H1 (cell line): Measurements from ENCODE around the gene PLCB1. TPM values are rescaled to one million over a fixed set of nuclear protein-coding genes. Genes with fewer than 3 reads are reported as not detected.

ENCODE experiments used
- ASH2L ChIP-seq: fragments of 200-600, 300-600 bp; sonication (generic); IDR thresholded peaks from one replicate; pipeline ENCODE4 v1.7.1; 2017; ENCODE audit warnings: low read length
- CBX8 ChIP-seq: fragments of 300-800, 300-1000 bp; sonication (generic); IDR thresholded peaks from 2 replicates; pipeline ENCODE4 v1.7.1; 2016; ENCODE audit warnings: low read depth, low read length, borderline replicate concordance
- CHD1 ChIP-seq: IDR thresholded peaks from 2 replicates; pipeline ENCODE4 v1.6.1; 2012; ENCODE audit warnings: low read depth, low read length, improper control_type of control experiment
- E2F6 ChIP-seq: IDR thresholded peaks from 2 replicates; pipeline ENCODE4 v1.6.1; 2012; ENCODE audit warnings: inconsistent platforms
- HDAC6 ChIP-seq: IDR thresholded peaks from one replicate; pipeline ENCODE4 v1.7.1; 2012; ENCODE audit warnings: low read depth, mild to moderate bottlenecking, inconsistent platforms, low read length, moderate library complexity
- POU5F1 ChIP-seq: IDR thresholded peaks from 2 replicates; pipeline ENCODE4 v1.6.1; 2011; ENCODE audit warnings: low read depth, mild to moderate bottlenecking, low read length, moderate library complexity
- RAD21 ChIP-seq, 2 experiments: IDR thresholded peaks in 1 of 2; conservative IDR thresholded peaks in 1 of 2; 2 replicates each; pipeline ENCODE4 v1.6.1; 2011; ENCODE audit warnings: low read depth in 2 of 2, low read length in 2 of 2, improper control_type of control experiment in 1 of 2, inconsistent platforms in 1 of 2, mild to moderate bottlenecking in 1 of 2, moderate library complexity in 1 of 2
- RBBP5 ChIP-seq: IDR thresholded peaks from 2 replicates; pipeline ENCODE4 v1.7.1; 2012; ENCODE audit warnings: low read depth, mild to moderate bottlenecking, inconsistent platforms, low read length, moderate library complexity, borderline replicate concordance
- RFX5 ChIP-seq: IDR thresholded peaks from 2 replicates; pipeline ENCODE4 v1.6.1; 2011; ENCODE audit warnings: low read depth, low read length, improper control_type of control experiment, borderline replicate concordance
- RXRA ChIP-seq: IDR thresholded peaks from 2 replicates; pipeline ENCODE4 v1.6.1; 2011; ENCODE audit warnings: low read depth, mild to moderate bottlenecking, low read length, moderate library complexity; ENCODE audit not compliant: insufficient read depth
- SIRT6 ChIP-seq: IDR thresholded peaks from one replicate; pipeline ENCODE4 v1.7.1; 2012; ENCODE audit warnings: low read length, inconsistent platforms
- polyA plus RNA-seq, 7 experiments: library from polyadenylated mRNA; depleted of rRNA in 3 of 7; stranded (reverse) in 5 of 7; unstranded in 2 of 7; fragments of >200 nt in 5 of 7; fragments of 200-250 nt in 2 of 7; gene quantifications; 1 replicate in 5 of 7; 2 replicates in 1 of 7; 4 replicates in 1 of 7; pipeline versions ENCODE4 v1.2.1 to v1.2.3, GENCODE V29; 2011 to 2013; ENCODE audit warnings: missing spikeins in 2 of 7, mixed read lengths in 2 of 7
- total RNA-seq: library from RNA; stranded (reverse); fragmentation: NEBNext Ultra II Directional; extraction: Animal tissue kit (Norgen Biotek cat#: 25700); gene quantifications from 2 replicates; pipeline ENCODE4 v1.2.1, GENCODE V29; 2021
- TF ChIP-seq, protein P1 (sequence below), 3 experiments: IDR thresholded peaks; 1 replicate in 2 of 3; 2 replicates in 1 of 3; pipeline versions ENCODE4 v1.5.1 to v1.6.1; 2011; ENCODE audit warnings: low read length in 3 of 3, mild to moderate bottlenecking in 3 of 3, inconsistent platforms in 2 of 3, low read depth in 1 of 3, moderate library complexity in 1 of 3; ENCODE audit not compliant: insufficient read depth in 1 of 3; ENCODE audit errors: control extremely low read depth in 1 of 3
- TF ChIP-seq, protein P2 (sequence below): IDR thresholded peaks from 2 replicates; pipeline ENCODE4 v1.6.1; 2012; ENCODE audit warnings: low read length, inconsistent platforms

PLCB1 gene
- total and polyA plus RNA-seq, 2 of the 8 experiments (the other 6 are each of a cell fraction or from before 2014, with no cell fraction given): 2.6 to 9.1 TPM

DNA sequence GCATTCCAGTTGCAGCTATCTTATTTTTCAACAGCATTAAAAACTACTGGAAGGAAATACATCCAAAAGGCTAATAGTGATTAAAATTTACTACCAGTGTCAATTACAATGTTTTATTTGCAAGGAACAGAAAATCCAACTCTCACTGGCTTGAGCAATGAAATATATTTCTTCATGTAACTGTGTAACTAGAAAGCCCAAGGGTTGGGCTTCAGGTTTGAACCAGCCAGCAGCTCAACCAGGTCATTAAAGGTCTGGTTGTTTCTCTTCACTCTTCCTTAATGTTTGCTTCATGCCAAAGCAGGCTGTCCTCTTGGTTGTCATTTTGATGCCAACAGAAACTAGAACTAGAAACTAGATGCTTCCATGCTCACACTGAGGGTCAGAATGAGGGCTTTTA lies 437.7 kb downstream of the PLCB1 start (continued):
- TF ChIP-seq HDAC6 (no peak), RBBP5 (no peak), ASH2L (no peak), POU5F1 (no peak), E2F6 (no peak), RXRA (no peak), SIRT6 (no peak), CHD1 (no peak), CBX8 (no peak), RAD21 (IDR thresholded peaks at IDR 0.05 in 1 of 2, conservative IDR thresholded peaks at IDR 0.05 in 1 of 2; ENCODE audit: low read depth in 2 of 2, low read length in 2 of 2) (no peak), RFX5 (no peak)
- TF ChIP-seq, protein P1, sequence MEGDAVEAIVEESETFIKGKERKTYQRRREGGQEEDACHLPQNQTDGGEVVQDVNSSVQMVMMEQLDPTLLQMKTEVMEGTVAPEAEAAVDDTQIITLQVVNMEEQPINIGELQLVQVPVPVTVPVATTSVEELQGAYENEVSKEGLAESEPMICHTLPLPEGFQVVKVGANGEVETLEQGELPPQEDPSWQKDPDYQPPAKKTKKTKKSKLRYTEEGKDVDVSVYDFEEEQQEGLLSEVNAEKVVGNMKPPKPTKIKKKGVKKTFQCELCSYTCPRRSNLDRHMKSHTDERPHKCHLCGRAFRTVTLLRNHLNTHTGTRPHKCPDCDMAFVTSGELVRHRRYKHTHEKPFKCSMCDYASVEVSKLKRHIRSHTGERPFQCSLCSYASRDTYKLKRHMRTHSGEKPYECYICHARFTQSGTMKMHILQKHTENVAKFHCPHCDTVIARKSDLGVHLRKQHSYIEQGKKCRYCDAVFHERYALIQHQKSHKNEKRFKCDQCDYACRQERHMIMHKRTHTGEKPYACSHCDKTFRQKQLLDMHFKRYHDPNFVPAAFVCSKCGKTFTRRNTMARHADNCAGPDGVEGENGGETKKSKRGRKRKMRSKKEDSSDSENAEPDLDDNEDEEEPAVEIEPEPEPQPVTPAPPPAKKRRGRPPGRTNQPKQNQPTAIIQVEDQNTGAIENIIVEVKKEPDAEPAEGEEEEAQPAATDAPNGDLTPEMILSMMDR (IDR thresholded peaks at IDR 0.05; ENCODE audit: control extremely low read depth in 1 of 3, insufficient read depth in 1 of 3, low read depth in 1 of 3, low read length in 3 of 3): no peak
- TF ChIP-seq, protein P2, sequence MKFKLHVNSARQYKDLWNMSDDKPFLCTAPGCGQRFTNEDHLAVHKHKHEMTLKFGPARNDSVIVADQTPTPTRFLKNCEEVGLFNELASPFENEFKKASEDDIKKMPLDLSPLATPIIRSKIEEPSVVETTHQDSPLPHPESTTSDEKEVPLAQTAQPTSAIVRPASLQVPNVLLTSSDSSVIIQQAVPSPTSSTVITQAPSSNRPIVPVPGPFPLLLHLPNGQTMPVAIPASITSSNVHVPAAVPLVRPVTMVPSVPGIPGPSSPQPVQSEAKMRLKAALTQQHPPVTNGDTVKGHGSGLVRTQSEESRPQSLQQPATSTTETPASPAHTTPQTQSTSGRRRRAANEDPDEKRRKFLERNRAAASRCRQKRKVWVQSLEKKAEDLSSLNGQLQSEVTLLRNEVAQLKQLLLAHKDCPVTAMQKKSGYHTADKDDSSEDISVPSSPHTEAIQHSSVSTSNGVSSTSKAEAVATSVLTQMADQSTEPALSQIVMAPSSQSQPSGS: no peak
